Right renal cortex interstitium (tissue), 3 donors: ENCODE measurements around the gene TRPC3. TPM values are rescaled to one million over a fixed set of nuclear protein-coding genes. Genes with fewer than 3 reads are reported as not detected.
A peak's percentile ranks its signal among the peaks of the same experiment; 100 is the strongest.
"Not testable (repeated sequence)": the region's sequence is repeated elsewhere in the genome, so short reads cannot be mapped to it uniquely, and the experiment has no call there.

Source experiments
- DNase-seq, 3 donors: peaks; one replicate each; pipeline ENCODE4 v3.0.0-alpha.2; 2013; ENCODE audit warnings: low read depth in 3 of 3, low spot score in 2 of 3
- polyA plus RNA-seq, 3 donors: library from polyadenylated mRNA; unstranded; fragments of 120-200 nt; gene quantifications; one replicate each; pipeline ENCODE4 v1.2.1, GENCODE V29; 2013; ENCODE audit not compliant: insufficient read length in 3 of 3

The TRPC3 gene
- polyA plus RNA-seq, 3 donors = 1.00 to 1.3 (median 1.2) TPM

- DNase-seq = peak in 2 of 3 donors; percentile 45 to 53
Measured at GRCh38 chr4:121950212-121950679, 1.6 kb downstream of the TRPC3 start.

DNA sequence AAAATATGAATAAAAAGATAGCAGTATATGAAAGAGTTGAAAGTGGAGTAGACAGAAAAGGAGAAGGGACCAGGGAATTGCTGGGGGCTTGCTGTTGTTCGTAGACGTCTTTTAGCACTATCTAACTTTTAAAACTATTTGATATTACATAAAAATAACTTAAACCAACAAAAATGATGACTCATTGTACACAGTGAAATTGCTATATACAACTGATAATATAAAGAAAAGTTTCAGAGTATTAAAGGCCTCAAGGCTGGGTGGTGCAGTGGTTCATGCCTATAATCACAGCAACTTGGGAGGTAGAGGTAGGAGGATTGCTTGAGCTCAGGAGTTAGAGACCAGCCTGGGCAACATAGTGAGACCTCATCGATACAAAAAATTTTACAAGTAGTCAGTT, 5.2 kb downstream of the TRPC3 start:
- DNase-seq = no peak

GRCh38 chr4:121943941-121944340, 7.9 kb downstream of the TRPC3 start:
- DNase-seq = no peak

GRCh38 chr4:121939690-121940089, 12.2 kb downstream of the TRPC3 start:
- no peak for DNase-seq

DNA sequence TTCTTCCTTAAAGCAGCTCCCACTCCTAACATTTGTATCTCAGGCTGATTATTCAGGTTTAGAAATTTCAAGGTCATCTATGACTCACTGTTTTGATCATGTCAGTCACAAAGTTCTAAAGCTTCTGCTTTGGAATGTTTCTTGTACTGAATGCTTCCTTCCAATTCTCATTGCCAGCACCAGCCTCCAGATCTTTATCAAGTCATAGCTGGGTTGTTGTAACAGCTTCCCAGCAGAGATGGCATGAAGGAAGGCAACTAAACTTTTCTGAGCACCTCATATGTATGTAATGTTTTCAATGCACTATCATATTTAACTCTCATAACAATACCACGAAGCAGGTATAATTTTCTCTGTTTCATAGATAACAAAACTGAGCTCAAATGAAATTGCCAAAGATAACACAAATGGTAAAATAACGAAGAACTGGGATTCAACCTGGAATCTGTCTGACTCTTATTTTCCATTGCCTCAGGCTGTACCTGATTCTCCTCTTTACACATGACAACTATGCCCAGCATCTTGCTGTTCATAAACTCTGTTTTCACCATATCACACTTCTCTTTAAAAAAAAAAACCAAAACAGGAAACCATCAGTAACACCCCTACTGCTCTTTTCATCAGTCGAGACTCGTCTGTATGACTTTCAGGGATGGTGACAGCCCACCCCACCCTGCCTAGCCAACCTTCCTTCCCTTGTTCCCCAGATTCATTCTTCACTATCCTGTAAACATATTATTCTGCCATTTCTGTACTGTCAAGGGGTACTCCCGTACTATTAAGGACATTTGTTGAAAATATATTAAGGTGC, 13.4 kb downstream of the TRPC3 start:
- DNase-seq = no peak

DNA sequence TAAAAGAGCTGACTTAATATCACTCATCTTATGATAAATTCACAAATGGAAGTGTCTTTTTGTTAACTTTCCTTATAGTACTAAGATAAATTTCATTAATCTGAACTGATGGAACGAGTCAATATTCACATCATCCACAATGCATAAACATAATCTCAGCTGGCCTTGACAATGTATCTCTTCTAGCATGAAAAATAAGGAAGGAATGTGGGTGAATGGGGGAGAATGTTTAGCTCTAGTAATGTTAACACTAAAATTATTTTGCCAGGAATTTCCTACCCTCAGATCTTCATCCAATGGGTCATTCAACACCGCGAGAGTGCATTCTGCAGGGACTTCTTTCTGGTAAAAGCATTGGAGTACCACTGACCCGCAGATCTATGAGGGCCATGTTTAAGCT, 15.8 kb downstream of the TRPC3 start:
- DNase-seq = no peak

DNA sequence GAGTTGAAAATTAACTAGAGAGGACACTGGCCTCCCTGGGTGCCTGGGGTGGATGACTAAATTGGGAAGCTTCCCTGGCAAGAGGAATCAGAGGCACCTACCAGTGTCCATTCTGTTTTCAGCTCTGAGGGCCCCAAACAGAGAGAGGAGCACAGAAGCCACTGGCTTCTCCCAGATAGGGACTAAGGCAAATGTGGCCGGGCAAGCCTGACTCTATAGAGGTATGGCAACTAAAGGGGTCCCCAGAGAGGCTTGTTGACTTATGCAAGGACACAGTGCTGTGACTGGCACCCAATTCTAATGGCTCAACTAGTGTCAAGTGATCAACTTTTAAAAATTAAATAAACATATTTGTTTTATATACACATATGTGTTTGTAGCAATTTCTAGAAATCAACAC, 17.2 kb downstream of the TRPC3 start:
- DNase-seq = no peak

- no peak for DNase-seq
Measured at GRCh38 chr4:121932212-121932974, 19.5 kb downstream of the TRPC3 start.

DNA sequence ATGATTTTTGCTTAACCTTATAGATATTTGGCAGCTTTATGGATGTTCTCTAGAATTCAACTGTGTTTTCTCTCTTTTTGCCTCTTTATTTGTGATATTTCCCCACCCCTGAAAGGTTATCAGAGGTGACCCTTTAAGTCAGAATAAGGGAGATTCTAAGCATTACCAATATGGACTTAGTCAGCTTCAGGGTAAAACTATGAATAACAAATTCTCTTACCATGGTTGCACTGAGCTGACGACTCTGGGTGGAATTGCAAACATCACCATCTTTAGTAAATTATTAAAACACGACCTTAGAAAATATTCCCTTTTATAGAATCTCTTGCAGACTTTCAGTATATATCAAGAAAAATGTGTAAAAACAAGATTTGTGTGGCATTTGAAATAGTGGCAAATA, 21.6 kb downstream of the TRPC3 start:
- no peak for DNase-seq

DNA sequence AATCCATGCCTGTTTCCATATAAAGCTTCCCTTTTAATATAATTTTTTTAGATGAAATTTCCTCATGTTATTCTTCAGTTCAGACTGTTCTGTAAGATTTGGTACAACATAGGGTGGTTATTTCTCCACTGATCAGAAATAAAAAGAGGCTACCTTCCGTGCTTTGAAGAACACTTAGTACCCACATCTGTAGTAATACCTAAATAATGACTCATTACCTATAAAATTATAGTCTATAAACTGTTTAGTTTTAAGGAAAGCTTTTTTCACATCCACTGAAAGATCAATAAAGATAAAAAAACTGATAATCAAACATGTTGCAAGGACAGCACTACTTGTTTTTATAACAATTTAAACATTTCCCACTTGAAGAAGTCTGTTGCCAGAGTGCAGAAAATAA, 23.9 kb downstream of the TRPC3 start:
- no peak for DNase-seq

- not testable (repeated sequence) for DNase-seq
Measured at GRCh38 chr4:121926490-121926889, 25.4 kb downstream of the TRPC3 start.

DNA sequence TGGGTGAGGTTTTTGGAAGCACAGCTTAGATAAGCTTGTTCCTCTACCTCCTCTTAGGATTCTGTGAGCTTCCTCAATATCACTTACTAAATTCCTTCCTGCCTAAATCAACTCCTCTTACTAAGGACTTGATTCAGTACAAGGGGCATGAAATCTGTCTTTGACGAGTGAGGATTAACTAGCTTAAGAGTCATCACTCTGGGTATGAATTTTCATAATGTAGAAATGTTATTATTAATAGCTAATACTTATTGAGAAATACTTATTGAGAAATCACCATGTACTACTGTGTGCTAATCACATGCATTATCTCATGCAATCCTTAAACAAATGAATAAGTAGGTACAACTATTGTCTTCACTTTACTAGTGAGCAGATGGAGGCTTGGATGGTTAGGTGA, 28.6 kb downstream of the TRPC3 start:
- no peak for DNase-seq

DNA sequence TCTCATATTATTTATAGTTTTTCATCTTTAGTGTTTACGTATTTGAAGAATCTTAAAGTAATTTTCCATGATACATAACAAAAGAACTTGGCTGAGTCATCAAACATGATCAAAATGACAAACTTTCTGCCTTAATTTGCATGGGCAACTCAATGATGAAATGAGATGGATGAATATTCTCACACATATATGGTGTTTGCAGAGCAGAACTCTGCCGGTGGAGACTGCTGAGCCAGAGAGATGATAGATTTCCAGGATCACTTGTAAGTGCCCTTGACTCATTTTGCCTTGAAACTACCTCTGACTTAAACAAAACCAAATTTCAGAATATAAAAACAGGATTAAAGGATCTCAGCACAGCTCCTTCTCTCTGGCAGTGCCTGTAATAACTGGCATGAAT, 38.2 kb downstream of the TRPC3 start:
- DNase-seq = no peak

DNA sequence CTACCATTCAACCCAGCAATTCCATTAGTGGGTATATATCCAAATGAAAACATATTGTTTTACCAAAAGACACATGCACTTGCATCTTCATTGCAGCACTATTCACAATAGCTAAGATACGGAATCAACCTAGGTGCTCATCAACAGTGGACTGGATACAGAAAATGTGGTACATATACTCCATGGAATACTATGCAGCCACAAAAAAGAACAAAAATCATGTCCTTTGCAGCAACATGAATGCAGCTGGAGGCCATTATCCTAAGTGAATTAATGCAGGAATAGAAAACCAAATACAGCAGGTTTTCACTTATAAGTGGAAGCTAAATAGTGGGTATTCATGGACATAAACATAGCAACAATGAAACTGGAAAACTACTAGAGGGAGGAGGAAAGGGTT, 43.5 kb downstream of the TRPC3 start:
- DNase-seq = no peak

- peak; percentile 5 to 35 (median 6) for DNase-seq
Measured at GRCh38 chr4:121900132-121900983, 51.5 kb downstream of the TRPC3 start.

GRCh38 chr4:121898150-121898549, 53.7 kb downstream of the TRPC3 start:
- no peak for DNase-seq

GRCh38 chr4:121888134-121888533, 63.7 kb downstream of the TRPC3 start:
- DNase-seq = no peak

- no peak for DNase-seq
Measured at GRCh38 chr4:121885115-121885514, 66.7 kb downstream of the TRPC3 start.

- no peak for DNase-seq
Measured at GRCh38 chr4:121881158-121881557, 70.7 kb downstream of the TRPC3 start.

- no peak for DNase-seq
Measured at GRCh38 chr4:121879135-121879534, 72.7 kb downstream of the TRPC3 start.
